HK-2 (cell line): ENCODE results near the gene RMDN2.
"Not testable (repeated sequence)": the region's sequence is repeated elsewhere in the genome, so short reads cannot be mapped to it uniquely, and the experiment has no call there.

Source experiments
- DNase-seq: peaks from one replicate; pipeline ENCODE4 v3.0.0-alpha.2; 2018; ENCODE audit not compliant: unreplicated experiment

The RMDN2 gene

GRCh38 chr2:37932873-37933272 lies 7.8 kb downstream of the RMDN2 start:
- DNase-seq = not testable (repeated sequence)

DNA sequence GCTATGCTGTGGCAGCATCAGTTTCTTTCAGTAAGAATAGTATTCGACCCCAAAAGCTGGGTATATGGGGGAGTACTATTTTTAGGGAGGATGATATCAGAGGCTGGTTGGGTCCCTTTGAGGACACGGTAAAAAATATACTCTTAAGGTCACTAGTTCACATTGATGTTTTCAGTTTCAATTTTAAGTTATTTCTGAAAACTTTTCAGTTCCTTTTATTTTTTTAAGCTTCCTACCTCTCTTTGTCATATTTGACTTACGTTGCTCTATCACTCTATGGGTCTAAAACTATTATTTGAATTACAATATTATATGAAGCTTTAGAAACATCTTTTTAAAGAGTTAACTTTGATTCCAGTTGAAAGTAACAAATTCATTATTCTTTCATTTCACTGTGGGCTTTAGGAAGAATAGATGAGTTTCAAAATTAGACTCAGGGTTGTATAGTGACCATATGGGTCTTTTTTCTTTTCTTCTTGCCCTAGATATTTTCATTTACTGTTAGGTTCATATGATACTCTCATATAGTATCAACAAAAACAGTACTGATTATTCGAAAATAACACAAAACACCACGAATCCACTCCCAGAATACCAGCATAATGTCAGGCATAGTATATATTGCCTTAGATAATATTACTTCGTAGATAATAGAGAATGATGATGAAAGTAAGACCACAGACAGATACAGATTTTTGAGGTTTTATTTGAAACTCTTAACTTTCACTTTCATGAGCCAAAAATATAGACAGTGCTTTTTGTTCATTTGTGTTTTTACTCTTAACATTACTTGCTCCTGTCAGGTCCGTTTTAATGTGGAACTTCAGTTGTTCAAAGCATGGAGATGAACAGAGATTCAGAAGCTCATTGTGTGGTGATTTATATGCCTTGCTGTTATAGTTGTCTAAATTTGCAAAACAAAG lies 9.8 kb downstream of the RMDN2 start:
- no peak for DNase-seq

- DNase-seq = not testable (repeated sequence)
Observed at GRCh38 chr2:37937568-37937967, 12.5 kb downstream of the RMDN2 start.

GRCh38 chr2:37941267-37941666 lies 16.2 kb downstream of the RMDN2 start:
- not testable (repeated sequence) for DNase-seq

- DNase-seq = no peak
Observed at GRCh38 chr2:37944268-37944667, 19.2 kb downstream of the RMDN2 start.

DNA sequence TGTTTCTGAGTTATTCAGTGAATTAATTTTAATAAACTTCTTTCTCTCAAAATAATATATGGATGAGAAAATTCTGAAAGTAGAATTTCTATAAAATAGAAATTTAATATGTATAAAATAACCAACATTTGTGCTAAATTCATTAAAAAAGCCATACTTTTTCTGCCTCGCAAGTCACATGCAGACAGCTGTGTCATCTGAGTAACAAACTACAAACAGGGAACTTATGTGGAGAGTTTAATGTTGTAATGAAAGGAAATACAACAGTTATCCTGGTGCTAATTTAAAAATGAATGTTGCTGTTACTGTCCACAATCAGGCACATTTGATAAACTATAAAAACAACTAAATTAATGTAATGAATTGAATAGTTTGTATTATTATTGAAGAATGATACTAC lies 22.2 kb downstream of the RMDN2 start:
- DNase-seq = no peak

DNA sequence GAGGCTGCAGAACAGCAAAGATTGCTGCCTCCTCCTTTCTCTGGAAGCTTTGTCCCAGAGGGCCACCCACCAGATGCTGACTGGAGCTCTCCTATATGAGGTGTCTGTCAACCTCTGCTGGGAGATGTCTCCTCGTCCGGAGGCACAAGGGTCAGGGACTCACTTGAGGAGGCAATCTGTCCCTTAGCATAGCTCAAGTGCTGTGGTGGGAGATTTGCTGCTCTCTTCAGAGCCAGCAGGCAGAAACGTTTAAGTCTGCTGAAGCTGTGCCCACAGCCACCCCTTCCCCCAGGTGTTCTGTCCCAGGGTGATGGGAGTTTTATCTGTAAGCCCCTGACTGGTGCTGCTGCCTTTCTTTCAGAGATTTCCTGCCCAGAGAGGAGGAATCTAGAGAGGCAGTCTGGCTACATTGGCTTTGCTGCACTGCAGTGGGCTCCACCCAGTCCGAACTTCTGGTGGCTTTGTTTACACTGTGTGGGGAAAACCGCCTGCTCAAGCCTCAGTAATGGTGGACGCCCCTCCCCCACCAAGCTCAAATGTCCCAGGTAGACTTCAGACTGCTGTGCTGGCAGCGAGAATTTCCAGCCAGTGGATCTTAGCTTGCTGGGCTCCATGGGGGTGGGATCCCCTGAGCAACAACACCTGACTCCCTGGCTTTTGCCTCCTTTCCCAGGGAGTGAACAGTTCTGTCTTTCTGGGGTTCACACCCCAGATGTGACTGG lies 37.1 kb downstream of the RMDN2 start:
- not testable (repeated sequence) for DNase-seq

DNA sequence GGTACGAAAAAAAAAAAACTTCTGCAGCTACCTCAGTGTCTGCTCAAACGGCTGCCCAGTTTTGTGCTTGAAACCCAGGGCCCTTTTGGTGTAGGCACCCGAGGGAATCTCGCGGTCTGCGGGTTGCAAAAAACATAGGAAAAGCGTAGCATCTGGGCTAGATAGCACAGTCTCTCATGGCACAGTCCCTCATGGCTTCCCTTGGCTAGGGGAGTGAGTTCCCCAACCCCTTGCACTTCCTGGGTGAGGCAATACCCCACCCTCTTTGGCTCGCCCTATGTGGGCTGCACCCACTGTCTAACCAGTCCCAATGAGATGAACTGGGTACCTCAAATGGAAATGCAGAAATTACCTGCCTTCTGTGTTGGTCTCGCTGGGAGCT lies 37.6 kb downstream of the RMDN2 start:
- not testable (repeated sequence) for DNase-seq

- not testable (repeated sequence) for DNase-seq
Observed at GRCh38 chr2:37963901-37964300, 38.8 kb downstream of the RMDN2 start.

- DNase-seq = no peak
Observed at GRCh38 chr2:37966326-37966725, 41.2 kb downstream of the RMDN2 start.

- no peak for DNase-seq
Observed at GRCh38 chr2:37969731-37970130, 44.6 kb downstream of the RMDN2 start.

DNA sequence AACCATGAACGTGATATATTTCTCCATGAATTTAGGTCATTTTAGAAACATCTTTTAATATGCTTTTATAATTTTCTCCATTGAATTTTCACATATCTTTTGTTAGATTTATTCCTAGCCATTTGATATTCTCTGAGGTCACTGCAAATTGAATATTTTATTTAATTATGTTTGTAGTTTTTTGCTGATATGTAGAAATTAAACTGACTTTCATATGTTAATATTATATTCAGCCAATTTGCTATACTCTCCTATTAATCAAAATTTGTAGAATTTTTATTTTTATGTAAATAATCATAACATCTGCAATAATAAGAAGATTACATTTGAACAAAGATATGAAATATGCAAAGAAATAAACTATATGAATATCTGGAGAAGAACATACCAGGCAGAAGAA lies 46.9 kb downstream of the RMDN2 start:
- DNase-seq = no peak

DNA sequence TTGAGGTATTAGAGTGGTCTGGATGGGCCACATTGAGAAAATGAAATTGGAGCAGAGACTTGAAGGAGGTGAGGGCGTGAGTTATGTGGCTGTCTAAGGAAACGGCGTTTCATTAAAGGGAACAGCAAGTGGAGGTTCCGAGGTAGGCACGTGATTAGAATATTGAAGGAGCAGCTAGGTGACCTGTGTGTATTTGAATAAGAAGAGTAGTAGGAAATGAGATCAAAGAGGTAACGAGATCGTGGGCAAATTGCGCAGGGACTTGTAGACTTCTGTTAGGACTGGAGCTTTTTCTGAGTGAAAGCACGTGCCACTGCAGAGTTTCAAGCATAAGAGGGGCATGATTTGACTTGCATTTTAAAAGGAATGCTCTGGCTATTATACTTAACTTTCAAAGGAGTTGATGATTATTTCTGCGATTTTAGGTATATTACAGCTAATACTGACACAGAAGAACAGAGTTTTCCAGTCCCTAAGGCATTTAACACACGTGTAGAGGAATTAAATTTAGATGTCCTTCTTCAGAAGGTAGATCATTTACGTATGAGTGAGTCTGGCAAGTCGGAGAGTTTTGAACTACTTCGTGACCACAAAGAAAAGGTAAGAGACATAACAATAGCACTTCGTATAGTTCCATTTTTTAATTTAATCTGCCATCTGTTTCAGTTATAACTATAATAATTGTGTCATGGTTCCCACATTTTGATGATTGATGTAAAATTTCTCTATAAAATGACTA lies 48.7 kb downstream of the RMDN2 start:
- no peak for DNase-seq

- DNase-seq = no peak
Observed at GRCh38 chr2:37975808-37976207, 50.7 kb downstream of the RMDN2 start.

- no peak for DNase-seq
Observed at GRCh38 chr2:37976411-37976810, 51.3 kb downstream of the RMDN2 start.

- peak; percentile 71 for DNase-seq
Observed at GRCh38 chr2:37982147-37982582, 57.1 kb downstream of the RMDN2 start.

DNA sequence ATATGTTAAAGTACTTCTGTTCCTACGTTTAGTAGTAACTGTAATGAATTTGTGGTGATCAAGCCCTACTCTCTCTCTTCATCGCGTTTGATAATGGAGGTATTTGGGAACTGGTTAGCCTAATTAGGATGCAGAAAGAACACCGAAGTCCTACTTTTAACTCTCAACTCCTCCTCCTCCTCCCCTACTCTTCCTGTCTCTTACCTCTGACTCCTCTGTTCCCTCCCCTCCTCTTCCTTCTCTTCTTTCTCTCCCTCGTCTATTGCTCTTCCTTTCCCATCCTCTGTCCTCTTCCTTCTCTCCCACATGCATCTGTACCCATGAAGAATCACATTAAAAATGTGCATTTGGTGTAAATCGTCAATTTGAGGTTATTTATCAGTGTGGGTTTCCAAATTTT lies 57.8 kb downstream of the RMDN2 start:
- no peak for DNase-seq

- no peak for DNase-seq
Observed at GRCh38 chr2:37983719-37984118, 58.6 kb downstream of the RMDN2 start.

GRCh38 chr2:37984176-37984575 lies 59.1 kb downstream of the RMDN2 start:
- DNase-seq = no peak

DNA sequence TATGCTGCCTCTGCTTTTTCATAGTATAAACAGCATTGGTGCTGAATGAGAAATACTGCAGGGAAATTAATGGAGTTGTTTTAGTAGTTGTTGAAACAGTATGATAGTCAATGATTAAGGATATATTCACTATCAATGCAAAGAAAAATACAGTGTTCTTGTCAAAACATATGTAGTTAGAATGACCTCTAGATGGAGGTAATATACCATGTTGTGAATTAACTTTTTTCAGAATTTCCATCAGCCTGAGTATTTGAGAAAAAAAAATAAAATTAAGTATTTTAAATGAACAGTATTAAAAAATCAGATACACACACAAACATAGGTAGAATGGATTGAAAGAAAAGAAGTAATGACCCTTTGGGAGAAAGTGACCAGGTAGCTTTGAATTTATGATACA lies 59.5 kb downstream of the RMDN2 start:
- no peak for DNase-seq

DNA sequence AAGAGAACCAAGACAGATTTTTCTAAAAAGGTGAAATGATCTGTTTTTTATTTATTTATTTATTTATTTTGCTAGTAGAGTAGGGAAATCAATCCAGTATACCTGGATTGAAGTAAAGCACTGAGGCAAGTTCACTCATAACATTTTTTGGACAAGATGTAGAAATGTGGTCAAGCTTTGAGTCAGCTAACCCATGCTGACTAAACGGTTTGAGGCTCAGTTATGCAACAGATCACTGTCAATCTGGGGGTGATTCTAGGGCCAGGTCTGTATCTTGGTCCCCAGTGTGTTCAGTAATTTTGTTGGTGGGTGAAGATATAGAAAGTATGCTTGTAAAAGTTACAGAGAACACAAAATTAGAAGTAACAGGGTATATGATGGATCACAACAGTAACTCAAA lies 60.2 kb downstream of the RMDN2 start:
- no peak for DNase-seq

GRCh38 chr2:37987098-37987775 lies 62.1 kb downstream of the RMDN2 start:
- no peak for DNase-seq
